Thyroid gland (tissue), 4 donors: ENCODE results near the gene ZSCAN1. TPM values are rescaled to one million over a fixed set of nuclear protein-coding genes. Genes with fewer than 3 reads are reported as not detected.

ENCODE experiments used
- DNase-seq, 2 donors: peaks; one replicate each; pipeline ENCODE4 v3.0.0-alpha.2; 2019
- H3K27ac ChIP-seq, 3 donors: fragments of 200-600 bp; sonication (generic); 1 replicate in 2 of 3; 2 replicates in 1 of 3; pipeline ENCODE4 v1.5.1; 2016 to 2019; ENCODE audit warnings: mild to moderate bottlenecking in 1 of 3, moderate library complexity in 1 of 3
- H3K27me3 ChIP-seq: fragments of 200-600 bp; sonication (generic); one replicate; pipeline ENCODE4 v1.5.1; 2019
- H3K36me3 ChIP-seq, 2 donors: fragments of 200-600 bp; sonication (generic); one replicate each; pipeline ENCODE4 v1.5.1; 2016 to 2019
- H3K4me1 ChIP-seq, 2 donors: fragments of 200-600 bp; sonication (generic); one replicate each; pipeline ENCODE4 v1.5.1; 2017 to 2019
- H3K4me3 ChIP-seq, 3 donors: fragments of 200-600 bp; sonication (generic); replicated peaks in 1 of 3; 1 replicate in 2 of 3; 2 replicates in 1 of 3; pipeline ENCODE4 v1.5.1; 2016; ENCODE audit warnings: mild to moderate bottlenecking in 1 of 3
- H3K9me3 ChIP-seq: fragments of 200-600 bp; sonication (generic); one replicate; pipeline ENCODE4 v1.5.1; 2017
- POLR2A ChIP-seq, 2 donors: fragments of 450-650 bp; IDR thresholded peaks; one replicate each; pipeline ENCODE4 v1.6.1; 2017; ENCODE audit warnings: antibody characterized with exemption in 2 of 2, mild to moderate bottlenecking in 2 of 2, moderate library complexity in 1 of 2
- whole genome bisulfite sequencing, 2 donors: methylation state at CpG; one replicate each; pipeline ENCODE4 v1.1.5; 2017; 5-methylcytosine and 5-hydroxymethylcytosine counted together
- intact Hi-C: fragments of 100-400 bp; cut with DNase I; formaldehyde crosslinking; loops from one replicate; pipeline ENCODE4 v1.15.1; 2023
- total RNA-seq, 4 donors: library from RNA; depleted of rRNA; stranded (reverse); fragments of >200 nt; gene quantifications; one replicate each; pipeline ENCODE4 v1.2.3, GENCODE V29; 2016
- TF ChIP-seq, protein P1 (sequence below), 6 experiments: fragments of 200-600 bp in 3 of 6; fragments of 450-650 bp in 3 of 6; sonication (generic) in 3 of 6; IDR thresholded peaks; one replicate each; pipeline ENCODE4 v1.5.1; 2016 to 2019; ENCODE audit warnings: antibody characterized with exemption in 6 of 6, mild to moderate bottlenecking in 2 of 6, inconsistent platforms in 1 of 6, moderate library complexity in 1 of 6

The ZSCAN1 gene
- total RNA-seq, 4 donors from 2014 or later = 0.88 to 7.5 (median 3.4) TPM

DNA sequence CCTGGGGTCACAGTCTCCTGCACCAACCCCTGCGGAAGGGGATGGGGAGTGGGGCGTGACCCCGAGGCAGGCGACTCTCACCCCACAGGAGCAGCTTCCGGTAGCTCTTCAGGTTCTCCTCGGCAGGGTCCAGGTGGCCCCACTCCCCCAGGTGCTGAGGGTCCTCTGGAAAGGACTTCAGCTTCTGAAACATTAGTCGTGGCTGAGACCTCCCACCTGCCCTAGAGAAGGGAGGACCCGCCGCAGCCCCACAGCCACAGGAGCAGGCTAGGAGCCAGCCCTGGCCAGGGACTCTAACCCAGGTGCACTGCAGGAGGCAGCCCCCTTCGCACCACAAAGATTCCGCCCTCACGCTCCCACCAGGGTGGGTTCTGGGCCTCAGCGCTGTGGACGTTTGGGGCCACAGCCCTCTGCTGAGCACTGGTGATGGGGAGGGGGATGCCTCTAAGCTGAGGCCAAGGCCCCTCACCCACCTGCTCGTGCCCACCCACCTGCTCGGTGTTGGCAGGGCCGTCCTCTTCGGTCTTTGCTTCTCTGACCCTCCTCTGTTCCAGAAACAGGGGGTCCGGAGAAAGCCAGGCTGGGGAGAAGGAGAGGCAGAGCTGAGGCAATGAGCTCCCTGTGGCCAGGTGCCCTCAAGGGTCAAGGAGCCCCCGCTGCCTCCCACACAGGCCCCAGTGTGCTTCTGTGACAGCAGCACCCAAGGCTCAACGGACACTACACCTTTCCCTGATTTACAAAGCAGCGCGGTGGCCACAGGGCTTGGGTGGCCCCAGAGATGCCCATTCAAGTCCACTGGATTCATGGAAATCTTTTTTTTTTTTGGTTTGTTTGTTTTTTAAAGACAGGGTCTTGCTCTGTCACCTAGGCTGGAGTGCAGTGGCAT lies 53.2 kb downstream of the ZSCAN1 start:
- peaks cover 28 to 45% of the 10 kb centered on the region in 2 donors for H3K36me3 ChIP-seq
- no peak for TF ChIP-seq POLR2A (IDR thresholded peaks at IDR 0.05)
- TF ChIP-seq, protein P1, sequence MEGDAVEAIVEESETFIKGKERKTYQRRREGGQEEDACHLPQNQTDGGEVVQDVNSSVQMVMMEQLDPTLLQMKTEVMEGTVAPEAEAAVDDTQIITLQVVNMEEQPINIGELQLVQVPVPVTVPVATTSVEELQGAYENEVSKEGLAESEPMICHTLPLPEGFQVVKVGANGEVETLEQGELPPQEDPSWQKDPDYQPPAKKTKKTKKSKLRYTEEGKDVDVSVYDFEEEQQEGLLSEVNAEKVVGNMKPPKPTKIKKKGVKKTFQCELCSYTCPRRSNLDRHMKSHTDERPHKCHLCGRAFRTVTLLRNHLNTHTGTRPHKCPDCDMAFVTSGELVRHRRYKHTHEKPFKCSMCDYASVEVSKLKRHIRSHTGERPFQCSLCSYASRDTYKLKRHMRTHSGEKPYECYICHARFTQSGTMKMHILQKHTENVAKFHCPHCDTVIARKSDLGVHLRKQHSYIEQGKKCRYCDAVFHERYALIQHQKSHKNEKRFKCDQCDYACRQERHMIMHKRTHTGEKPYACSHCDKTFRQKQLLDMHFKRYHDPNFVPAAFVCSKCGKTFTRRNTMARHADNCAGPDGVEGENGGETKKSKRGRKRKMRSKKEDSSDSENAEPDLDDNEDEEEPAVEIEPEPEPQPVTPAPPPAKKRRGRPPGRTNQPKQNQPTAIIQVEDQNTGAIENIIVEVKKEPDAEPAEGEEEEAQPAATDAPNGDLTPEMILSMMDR (IDR thresholded peaks at IDR 0.05) = no peak
- H3K27ac ChIP-seq = no peak overlapping the region
- H3K4me1 ChIP-seq = no peaks in the 10 kb centered on the region
- H3K9me3 ChIP-seq = no peaks in the 10 kb centered on the region
- WGBS, 2 donors = 95 to 99% methylated on average over 13 to 16 of the region's 23 CpGs
- H3K27me3 ChIP-seq = no peaks in the 10 kb centered on the region
- DNase-seq = no peak
- no peak overlapping the region for H3K4me3 ChIP-seq
- intact Hi-C loops = no loop called here

DNA sequence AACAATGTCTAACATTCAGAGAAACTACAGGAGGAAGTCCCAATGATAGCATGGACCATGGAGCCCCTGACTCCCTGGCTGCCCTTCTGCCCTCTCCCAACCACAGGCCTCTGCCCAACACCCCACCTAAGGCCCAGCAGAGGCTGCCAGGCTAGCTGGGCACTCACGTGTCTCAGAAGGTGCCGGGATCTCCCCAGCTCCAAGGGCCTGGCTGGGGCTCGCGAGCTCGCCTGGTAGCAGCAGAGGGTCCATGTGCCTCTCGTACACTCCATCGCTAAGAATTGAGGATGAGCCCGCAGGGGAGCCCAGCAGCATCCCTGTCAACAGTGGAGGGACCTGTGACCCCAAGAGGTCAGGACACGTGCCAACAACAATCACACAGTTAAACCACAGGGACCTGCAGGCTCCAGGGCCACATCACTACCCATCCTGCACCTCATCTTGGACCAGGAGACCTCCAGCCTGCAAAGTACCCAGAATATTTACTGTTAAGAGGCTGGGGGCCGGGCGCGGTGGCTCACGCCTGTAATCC lies 54.8 kb downstream of the ZSCAN1 start:
- H3K4me3 ChIP-seq = no peak overlapping the region
- peaks cover 28 to 42% of the 10 kb centered on the region in 2 donors for H3K36me3 ChIP-seq
- TF ChIP-seq, protein P1 (IDR thresholded peaks at IDR 0.05) = no peak
- TF ChIP-seq POLR2A (IDR thresholded peaks at IDR 0.05) = no peak
- H3K27ac ChIP-seq = no peak overlapping the region
- H3K9me3 ChIP-seq = no peaks in the 10 kb centered on the region
- H3K4me1 ChIP-seq = no peaks in the 10 kb centered on the region
- H3K27me3 ChIP-seq = no peaks in the 10 kb centered on the region
- 95 to 97% methylated on average over 11 to 13 of the region's 13 CpGs for WGBS, 2 donors
- no peak for DNase-seq
- intact Hi-C loops = no loop called here

DNA sequence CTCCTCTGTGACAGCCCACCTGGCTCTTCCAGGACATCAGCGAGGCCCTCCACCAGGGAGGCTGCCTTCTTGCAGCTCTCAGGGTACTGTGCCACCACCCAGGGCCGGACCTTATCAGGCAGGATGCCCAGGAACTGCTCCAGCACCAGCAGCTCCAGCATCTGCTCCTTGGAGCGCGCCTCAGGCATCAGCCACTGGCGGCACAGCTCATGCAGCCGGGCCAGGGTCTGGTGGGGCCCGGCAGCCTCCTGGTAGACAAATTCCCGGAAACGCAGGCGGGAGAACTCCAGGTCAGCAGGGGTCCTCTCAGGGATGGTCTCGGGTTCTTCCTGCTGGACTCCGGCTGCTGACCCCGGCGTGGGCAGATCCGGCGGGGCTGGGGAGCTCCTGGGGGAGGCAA lies 56.0 kb downstream of the ZSCAN1 start:
- Histone ChIP-seq H3K36me3 (peaks cover 16 to 29% of the 10 kb centered on the region in 2 donors), H3K4me1 (no peaks in the 10 kb centered on the region), H3K9me3 (no peaks in the 10 kb centered on the region), H3K4me3 (no peak overlapping the region), H3K27ac (no peak overlapping the region), H3K27me3 (no peaks in the 10 kb centered on the region)
- 89% methylated on average over 6 of the region's 16 CpGs; no CpG with 5 or more reads in 1 of the 2 donors for WGBS, 2 donors
- TF ChIP-seq, protein P1 (IDR thresholded peaks at IDR 0.05) = no peak
- no peak for TF ChIP-seq POLR2A (IDR thresholded peaks at IDR 0.05)
- no peak for DNase-seq
- intact Hi-C loops = no loop called here

DNA sequence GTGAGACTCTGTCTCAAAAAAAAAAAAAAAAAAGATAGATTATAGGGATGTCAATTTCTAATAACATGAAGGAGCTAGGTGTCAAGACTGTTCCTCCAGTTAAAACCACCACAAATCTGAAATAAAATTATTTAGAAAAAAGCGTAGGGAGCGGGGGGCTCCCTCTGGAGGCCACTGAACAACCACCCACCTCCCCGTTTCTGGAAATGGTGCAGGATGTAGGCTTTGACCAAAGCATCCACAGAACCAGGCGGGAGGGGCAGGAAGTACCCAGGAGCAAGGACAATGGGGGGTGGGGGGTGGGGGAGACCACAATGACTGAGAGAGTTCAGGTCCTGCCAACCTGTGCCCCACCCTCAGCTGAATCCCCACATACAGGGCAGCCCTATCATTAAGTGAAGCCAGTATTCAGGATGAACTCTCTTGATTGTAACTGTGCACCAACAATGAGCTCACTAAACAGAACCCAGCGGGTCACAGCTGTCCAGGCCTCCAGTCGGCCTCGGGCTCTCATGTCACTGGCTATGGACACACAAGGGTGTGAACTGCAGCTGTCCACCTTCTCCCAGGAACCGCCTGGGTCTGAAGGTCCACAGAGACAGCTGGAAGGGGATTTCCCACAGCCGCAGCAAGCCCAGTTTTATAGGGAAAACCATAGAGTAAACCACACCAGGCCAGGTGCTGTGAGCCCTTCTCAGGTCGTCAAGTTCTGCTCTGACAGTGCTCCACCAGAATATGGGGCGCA lies 57.6 kb downstream of the ZSCAN1 start:
- H3K4me3 ChIP-seq = no peak overlapping the region
- peaks cover 6 to 13% of the 10 kb centered on the region in 2 donors for H3K36me3 ChIP-seq
- H3K9me3 ChIP-seq = no peaks in the 10 kb centered on the region

More for the DNA sequence above, 57.6 kb downstream of the ZSCAN1 start:
- H3K4me1 ChIP-seq = peaks cover 0 to 4% of the 10 kb centered on the region in 2 donors
- DNase-seq = no peak
- no peak overlapping the region for H3K27ac ChIP-seq
- TF ChIP-seq, protein P1 (IDR thresholded peaks at IDR 0.05) = no peak
- TF ChIP-seq POLR2A (IDR thresholded peaks at IDR 0.05) = no peak
- no peaks in the 10 kb centered on the region for H3K27me3 ChIP-seq
- intact Hi-C loops = no loop called here
- 79 to 87% methylated on average over 7 to 11 of the region's 11 CpGs for WGBS, 2 donors
